Cardiac septum (tissue), 1 donor: Measurements from ENCODE around the gene ARHGAP19. TPM values are rescaled to one million over a fixed set of nuclear protein-coding genes. Genes with fewer than 3 reads are reported as not detected.

Experiments used
- DNase-seq: peaks from one replicate; pipeline ENCODE4 v3.0.0-alpha.2; 2020; ENCODE audit warnings: low spot score
- intact Hi-C: fragments of 100-400 bp; cut with DNase I; formaldehyde crosslinking; loops from one replicate; pipeline ENCODE4 v1.14.0; 2022
- total RNA-seq: library from RNA; stranded (reverse); fragmentation: NEBNext Ultra II Directional; extraction: Animal tissue kit (Norgen Biotek cat#: 25700); gene quantifications from one replicate; pipeline ENCODE4 v1.2.1, GENCODE V29; 2021
- donor health status: DM: no; HTN: no; CAD: no.

The ARHGAP19 gene
- total RNA-seq, 1 donor from 2014 or later = 4.4 TPM

GRCh38 chr10:97207756-97208346, 84.6 kb downstream of the ARHGAP19 start:
- no peak for DNase-seq
- intact Hi-C loops = no loop called here

GRCh38 chr10:97207131-97207530, 85.3 kb downstream of the ARHGAP19 start:
- intact Hi-C loops = no loop called here
- no peak for DNase-seq

GRCh38 chr10:97204826-97205679, 87.4 kb downstream of the ARHGAP19 start:
- intact Hi-C loops = no loop called here
- no peak for DNase-seq

- DNase-seq = no peak
- intact Hi-C loops = no loop called here
Observed at GRCh38 chr10:97203220-97203619, 89.2 kb downstream of the ARHGAP19 start.

GRCh38 chr10:97200616-97201015, 91.8 kb downstream of the ARHGAP19 start:
- intact Hi-C loops = no loop called here
- no peak for DNase-seq

GRCh38 chr10:97199152-97199551, 93.3 kb downstream of the ARHGAP19 start:
- DNase-seq = no peak
- intact Hi-C loops = no loop called here

GRCh38 chr10:97197030-97197500, 95.4 kb downstream of the ARHGAP19 start:
- peak; percentile 35 for DNase-seq
- intact Hi-C loops = no loop called here

- DNase-seq = peak; percentile 76
- intact Hi-C loops = no loop called here
Observed at GRCh38 chr10:97196223-97197029, 96.0 kb downstream of the ARHGAP19 start.

GRCh38 chr10:97195706-97196222, 96.7 kb downstream of the ARHGAP19 start:
- intact Hi-C loops = no loop called here
- DNase-seq = peak; percentile 50

GRCh38 chr10:97192952-97193435, 99.4 kb downstream of the ARHGAP19 start:
- intact Hi-C loops = no loop called here
- peak; percentile 9 for DNase-seq

GRCh38 chr10:97190450-97190849, 102.0 kb downstream of the ARHGAP19 start:
- intact Hi-C loops = no loop called here
- DNase-seq = no peak

- intact Hi-C loops = no loop called here
- DNase-seq = no peak
Observed at GRCh38 chr10:97188261-97188711, 104.2 kb downstream of the ARHGAP19 start.

- intact Hi-C loops = no loop called here
- DNase-seq = no peak
Observed at GRCh38 chr10:97186911-97187310, 105.5 kb downstream of the ARHGAP19 start.

GRCh38 chr10:97185326-97186058, 106.9 kb downstream of the ARHGAP19 start, which contains the start of gene SLIT1:
Gene SLIT1, minus strand, starts transcription at chr10:97185959. Its CDS starts 285 bp downstream, at chr10:97185674.
- DNase-seq = no peak
- intact Hi-C loops = no loop called here

- intact Hi-C loops = no loop called here
- no peak for DNase-seq
Observed at GRCh38 chr10:97184971-97185325, 107.5 kb downstream of the ARHGAP19 start.

GRCh38 chr10:97183314-97183713, 109.1 kb downstream of the ARHGAP19 start:
- intact Hi-C loops = no loop called here

GRCh38 chr10:97182288-97182990, 110.0 kb downstream of the ARHGAP19 start:
- intact Hi-C loops = no loop called here
- DNase-seq = peak; percentile 56

More at GRCh38 chr10:97183314-97183713, 109.1 kb downstream of the ARHGAP19 start:
- no peak for DNase-seq

GRCh38 chr10:97180986-97181385, 111.5 kb downstream of the ARHGAP19 start:
- peak; percentile 47 for DNase-seq
- intact Hi-C loops = no loop called here
